Measurements from ENCODE around the gene FDXR. TPM values are rescaled to one million over a fixed set of nuclear protein-coding genes. Genes with fewer than 3 reads are reported as not detected.

FDXR gene
- total RNA-seq, 2 donors from 2014 or later = 17.7 to 26.9 TPM

GRCh38 chr17:74822335-74822938 lies 50.4 kb downstream of the FDXR start:
- intact Hi-C loops (cut with DNase I) = no loop called here
- no peaks in the 10 kb centered on the region for H3K36me3 ChIP-seq
- H3K4me1 ChIP-seq = no peaks in the 10 kb centered on the region
- H3K9me3 ChIP-seq = no peaks in the 10 kb centered on the region
- no peak for DNase-seq
- no peak overlapping the region for H3K9ac ChIP-seq (ENCODE audit: low read depth in 2 of 2, low read length in 2 of 2)
- no peak for TF ChIP-seq CTCF (IDR thresholded peaks at IDR 0.05)
- no peaks in the 10 kb centered on the region for H3K27me3 ChIP-seq
- no peak overlapping the region for H3K27ac ChIP-seq
- H3K4me3 ChIP-seq = no peak overlapping the region

- no peaks in the 10 kb centered on the region for H3K36me3 ChIP-seq
- no peak overlapping the region for H3K9ac ChIP-seq (ENCODE audit: low read depth in 2 of 2, low read length in 2 of 2)
Measured at GRCh38 chr17:74821655-74822334, 51.0 kb downstream of the FDXR start.

GRCh38 chr17:74819801-74820436 lies 52.9 kb downstream of the FDXR start:
- Histone ChIP-seq H3K4me3 (no peak overlapping the region), H3K4me1 (no peaks in the 10 kb centered on the region), H3K36me3 (no peaks in the 10 kb centered on the region), H3K9me3 (no peaks in the 10 kb centered on the region), H3K27me3 (no peaks in the 10 kb centered on the region), H3K27ac (no peak overlapping the region), H3K9ac (ENCODE audit: low read depth in 2 of 2, low read length in 2 of 2) (no peak overlapping the region)
- no peak for DNase-seq
- intact Hi-C loops (cut with DNase I) = no loop called here
- no peak for TF ChIP-seq CTCF (IDR thresholded peaks at IDR 0.05)

More at GRCh38 chr17:74821655-74822334, 51.0 kb downstream of the FDXR start:
- no peak for TF ChIP-seq CTCF (IDR thresholded peaks at IDR 0.05)
- no peak overlapping the region for H3K4me3 ChIP-seq
- no peak for DNase-seq
- no peak overlapping the region for H3K27ac ChIP-seq
- H3K27me3 ChIP-seq = no peaks in the 10 kb centered on the region
- H3K9me3 ChIP-seq = no peaks in the 10 kb centered on the region
- H3K4me1 ChIP-seq = no peaks in the 10 kb centered on the region
- intact Hi-C loops (cut with DNase I) = no loop called here

GRCh38 chr17:74818291-74818938 lies 54.4 kb downstream of the FDXR start:
- no peaks in the 10 kb centered on the region for H3K9me3 ChIP-seq
- TF ChIP-seq CTCF (IDR thresholded peaks at IDR 0.05) = no peak
- H3K4me3 ChIP-seq = no peak overlapping the region
- no peaks in the 10 kb centered on the region for H3K36me3 ChIP-seq
- intact Hi-C loops (cut with DNase I) = no loop called here
- H3K4me1 ChIP-seq = no peaks in the 10 kb centered on the region
- H3K9ac ChIP-seq (ENCODE audit: low read depth in 2 of 2, low read length in 2 of 2) = no peak overlapping the region
- no peak for DNase-seq
- no peaks in the 10 kb centered on the region for H3K27me3 ChIP-seq
- H3K27ac ChIP-seq = no peak overlapping the region

- no peaks in the 10 kb centered on the region for H3K9me3 ChIP-seq
- no peaks in the 10 kb centered on the region for H3K27me3 ChIP-seq
- H3K4me3 ChIP-seq = no peak overlapping the region
- intact Hi-C loops (cut with DNase I) = no loop called here
- H3K36me3 ChIP-seq = no peaks in the 10 kb centered on the region
- no peaks in the 10 kb centered on the region for H3K4me1 ChIP-seq
- no peak for TF ChIP-seq CTCF (IDR thresholded peaks at IDR 0.05)
- DNase-seq = no peak
- no peak overlapping the region for H3K9ac ChIP-seq (ENCODE audit: low read depth in 2 of 2, low read length in 2 of 2)
- no peak overlapping the region for H3K27ac ChIP-seq
Measured at GRCh38 chr17:74816905-74817620, 55.7 kb downstream of the FDXR start.

Measured in colonic mucosa (tissue), 4 donors.